ENCODE data around the gene SALL1. TPM values are rescaled to one million over a fixed set of nuclear protein-coding genes. Genes with fewer than 3 reads are reported as not detected.

SALL1 gene
- total RNA-seq (ENCODE audit: low replicate concordance) = under 0.01 TPM in 1 of 2 replicates, not detected in the other

GRCh38 chr16:51150888-51151320, at the start of gene SALL1:
Gene SALL1 (minus strand): TSS chr16:51151270. CDS start chr16:51151241, 29 bp downstream.

